Cardiac fibroblast (primary cell): ENCODE measurements around the gene PLEKHA6.

Experiments used
- DNase-seq, 2 donors: peaks; one replicate each; pipeline versions ENCODE4 v3.0.0 to v3.0.0-alpha.2; 2010; ENCODE audit warnings: low read depth in 2 of 2
- H3K4me3 ChIP-seq, 2 donors: replicated peaks in 1 of 2; 1 replicate in 1 of 2; 2 replicates in 1 of 2; pipeline ENCODE4 v1.5.1; 2011; ENCODE audit warnings: low read depth in 2 of 2, low read length in 2 of 2, mild to moderate bottlenecking in 2 of 2, moderate library complexity in 1 of 2
- CTCF ChIP-seq: IDR thresholded peaks from one replicate; pipeline ENCODE4 v1.5.1; 2011; ENCODE audit warnings: low read depth, mild to moderate bottlenecking, low read length, inconsistent platforms

Gene PLEKHA6

GRCh38 chr1:204396015-204396583 is 36.4 kb upstream of the PLEKHA6 start:
- TF ChIP-seq CTCF: no peak
- DNase-seq: no peak
- no peak overlapping the region for H3K4me3 ChIP-seq

GRCh38 chr1:204391629-204392028 is 31.9 kb upstream of the PLEKHA6 start:
- no peak overlapping the region for H3K4me3 ChIP-seq
- no peak for DNase-seq
- TF ChIP-seq CTCF: no peak

GRCh38 chr1:204390751-204391466 is 31.2 kb upstream of the PLEKHA6 start:
- DNase-seq: peak in 1 of 2 donors; percentile 40
- no peak for TF ChIP-seq CTCF
- no peak overlapping the region for H3K4me3 ChIP-seq

- no peak overlapping the region for H3K4me3 ChIP-seq
- no peak for DNase-seq
- TF ChIP-seq CTCF: no peak
Measured at GRCh38 chr1:204385727-204386126, 26.0 kb upstream of the PLEKHA6 start.

- no peak overlapping the region for H3K4me3 ChIP-seq
- DNase-seq: peak; percentile 16 to 72
- TF ChIP-seq CTCF: no peak
Measured at GRCh38 chr1:204384636-204385352, 25.1 kb upstream of the PLEKHA6 start.

GRCh38 chr1:204383163-204383904 is 23.6 kb upstream of the PLEKHA6 start:
- no peak for TF ChIP-seq CTCF
- no peak overlapping the region for H3K4me3 ChIP-seq
- no peak for DNase-seq
